Upper lobe of left lung (tissue), 4 donors: ENCODE data around the gene TRPC1.

Source experiments
- CTCF ChIP-seq, 6 experiments: fragments of 450-650 bp in 4 of 6; fragments of 200-600 bp in 2 of 6; sonication (generic) in 2 of 6; IDR thresholded peaks; one replicate each; pipeline ENCODE4 v1.5.1; 2016 to 2019; ENCODE audit warnings: antibody characterized with exemption in 6 of 6
- POLR2A ChIP-seq, 4 donors: fragments of 450-650 bp; IDR thresholded peaks; one replicate each; pipeline ENCODE4 v1.5.1; 2016 to 2017; ENCODE audit warnings: antibody characterized with exemption in 4 of 4, mild to moderate bottlenecking in 2 of 4
- POLR2AphosphoS5 ChIP-seq, 2 donors: sonication (generic); formaldehyde crosslinking; IDR thresholded peaks; one replicate each; pipeline ENCODE4 v1.5.1; 2017; ENCODE audit warnings: antibody characterized with exemption in 2 of 2

DNA sequence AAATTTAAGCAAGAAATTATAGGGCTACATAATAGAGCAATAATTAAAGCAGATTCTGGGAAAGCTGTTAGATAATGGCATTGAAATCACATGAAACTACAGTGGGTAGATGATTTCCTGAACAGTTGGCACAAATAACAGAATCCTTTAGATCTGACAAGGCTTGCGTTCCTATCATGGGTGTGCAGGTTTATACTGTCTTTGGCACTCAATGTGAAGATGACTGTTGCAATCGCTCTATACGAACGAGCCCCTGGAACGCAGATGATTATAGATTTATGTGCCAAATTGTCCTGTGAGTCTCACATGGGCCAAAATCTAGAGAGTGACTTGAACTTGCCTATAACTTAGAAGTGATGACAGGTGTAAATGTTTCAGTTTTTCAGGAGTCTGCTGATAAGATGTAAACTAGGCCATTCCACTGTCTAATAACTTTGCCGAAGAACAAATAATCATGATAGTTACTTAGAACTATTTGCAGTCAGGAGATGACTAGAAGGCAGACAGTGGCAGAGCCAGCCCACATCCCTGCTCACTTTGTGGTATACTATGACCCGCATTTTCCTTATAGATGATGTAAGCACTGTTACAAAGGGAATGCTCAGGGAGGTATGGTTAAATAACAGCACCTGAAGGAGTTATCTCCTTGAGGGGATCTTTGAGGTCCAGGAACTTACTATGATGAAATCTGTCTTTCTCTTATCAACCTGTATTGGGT, 30.5 kb upstream of the TRPC1 start:
- TF ChIP-seq CTCF (IDR thresholded peaks at IDR 0.05) (no peak), POLR2AphosphoS5 (IDR thresholded peaks at IDR 0.05) (no peak), POLR2A (IDR thresholded peaks at IDR 0.05) (no peak)
